ENCODE measurements around the gene COA3. TPM values are rescaled to one million over a fixed set of nuclear protein-coding genes. Genes with fewer than 3 reads are reported as not detected.

COA3 gene
- total RNA-seq, 1 donor from 2014 or later: 31.8 TPM

DNA sequence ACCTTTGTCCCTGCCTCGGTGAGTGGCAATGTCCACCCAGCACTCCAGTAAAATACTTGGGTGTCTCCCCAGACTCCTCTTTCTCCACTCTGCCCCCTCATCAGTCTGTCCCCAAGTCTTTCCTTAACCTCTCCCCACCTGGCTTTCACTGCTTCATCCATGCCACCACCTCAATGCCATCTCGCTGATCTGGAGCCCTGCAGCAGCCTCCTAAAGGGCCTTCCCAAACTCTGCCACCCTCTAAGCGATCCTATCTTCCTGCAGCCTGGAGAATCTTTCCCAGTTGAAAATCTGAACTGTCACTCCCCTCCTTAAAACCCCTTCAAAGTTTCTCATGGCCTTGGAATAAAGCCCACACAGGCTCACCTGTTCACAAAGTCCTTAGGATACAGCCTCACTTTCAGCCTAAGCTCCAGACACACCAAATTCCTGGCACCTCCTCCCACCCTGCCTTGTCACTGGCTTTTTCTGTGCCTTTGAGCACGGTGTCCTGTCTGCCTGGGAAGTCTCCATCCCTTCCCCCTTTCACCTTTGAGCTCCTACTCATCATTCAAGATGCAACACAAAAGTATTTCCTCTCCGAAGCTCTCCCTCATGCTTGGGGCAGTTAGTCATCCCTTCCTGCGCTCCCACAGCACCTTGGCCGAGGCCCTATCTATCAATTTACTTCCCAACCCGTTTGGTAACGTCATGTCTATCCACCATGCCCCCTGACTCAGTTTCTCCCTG is 15.3 kb downstream of the COA3 start:
- Histone ChIP-seq H3K79me2 (ENCODE audit: insufficient read depth, low read length) (peaks cover 47% of the 10 kb centered on the region), H3K9me3 (ENCODE audit: insufficient read depth, low read depth, low read length) (no peaks in the 10 kb centered on the region), H2AFZ (ENCODE audit: low read depth, low read length) (no peak overlapping the region), H3K4me2 (ENCODE audit: low read length) (peak overlapping the region; percentile 96), H3K4me3 (ENCODE audit: insufficient read depth, low read depth, low read length) (peak overlapping the region; percentile 85), H3K27me3 (ENCODE audit: insufficient read depth, low read length) (no peaks in the 10 kb centered on the region), H4K20me1 (ENCODE audit: insufficient read depth, low read length) (peaks cover 58% of the 10 kb centered on the region), H3K9ac (ENCODE audit: low read length) (peak overlapping the region; percentile 85), H3K4me1 (ENCODE audit: insufficient read depth, low read length) (peaks cover 43% of the 10 kb centered on the region), H3K27ac (ENCODE audit: low read depth, low read length) (peak overlapping the region; percentile 59), H3K36me3 (ENCODE audit: insufficient read depth, low read length) (peaks cover 14% of the 10 kb centered on the region)
- no peaks in the 10 kb centered on the region for H3K27me3 Mint-ChIP-seq (ENCODE audit: low read depth, unreplicated experiment)
- no peaks in the 10 kb centered on the region for H3K9me3 Mint-ChIP-seq (ENCODE audit: unreplicated experiment)
- peak; percentile 91 for DNase-seq (ENCODE audit: low read depth)
- TF ChIP-seq, protein P1, sequence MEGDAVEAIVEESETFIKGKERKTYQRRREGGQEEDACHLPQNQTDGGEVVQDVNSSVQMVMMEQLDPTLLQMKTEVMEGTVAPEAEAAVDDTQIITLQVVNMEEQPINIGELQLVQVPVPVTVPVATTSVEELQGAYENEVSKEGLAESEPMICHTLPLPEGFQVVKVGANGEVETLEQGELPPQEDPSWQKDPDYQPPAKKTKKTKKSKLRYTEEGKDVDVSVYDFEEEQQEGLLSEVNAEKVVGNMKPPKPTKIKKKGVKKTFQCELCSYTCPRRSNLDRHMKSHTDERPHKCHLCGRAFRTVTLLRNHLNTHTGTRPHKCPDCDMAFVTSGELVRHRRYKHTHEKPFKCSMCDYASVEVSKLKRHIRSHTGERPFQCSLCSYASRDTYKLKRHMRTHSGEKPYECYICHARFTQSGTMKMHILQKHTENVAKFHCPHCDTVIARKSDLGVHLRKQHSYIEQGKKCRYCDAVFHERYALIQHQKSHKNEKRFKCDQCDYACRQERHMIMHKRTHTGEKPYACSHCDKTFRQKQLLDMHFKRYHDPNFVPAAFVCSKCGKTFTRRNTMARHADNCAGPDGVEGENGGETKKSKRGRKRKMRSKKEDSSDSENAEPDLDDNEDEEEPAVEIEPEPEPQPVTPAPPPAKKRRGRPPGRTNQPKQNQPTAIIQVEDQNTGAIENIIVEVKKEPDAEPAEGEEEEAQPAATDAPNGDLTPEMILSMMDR (IDR thresholded peaks at IDR 0.05; ENCODE audit: insufficient read depth, low read depth, low read length): no peak
- no peak for TF ChIP-seq EZH2 (IDR thresholded peaks at IDR 0.05; ENCODE audit: insufficient read depth, low read length)
- H3K27ac Mint-ChIP-seq (ENCODE audit: unreplicated experiment): peak overlapping the region; percentile 56
- FAIRE-seq: peak; percentile 89
- peaks cover 16% of the 10 kb centered on the region for H3K36me3 Mint-ChIP-seq (ENCODE audit: low read depth, unreplicated experiment)
- peaks cover 26% of the 10 kb centered on the region for H3K4me1 Mint-ChIP-seq (ENCODE audit: low read depth, unreplicated experiment)
- peak overlapping the region; percentile 79 for H3K4me3 Mint-ChIP-seq (ENCODE audit: unreplicated experiment)

- Mint-ChIP-seq H3K36me3 (ENCODE audit: low read depth, unreplicated experiment) (peaks cover 12% of the 10 kb centered on the region), H3K9me3 (ENCODE audit: unreplicated experiment) (no peaks in the 10 kb centered on the region), H3K27me3 (ENCODE audit: low read depth, unreplicated experiment) (no peaks in the 10 kb centered on the region), H3K27ac (ENCODE audit: unreplicated experiment) (peak overlapping the region; percentile 56), H3K4me3 (ENCODE audit: unreplicated experiment) (peak overlapping the region; percentile 79), H3K4me1 (ENCODE audit: low read depth, unreplicated experiment) (peaks cover 25% of the 10 kb centered on the region)
- DNase-seq (ENCODE audit: low read depth) (no peak), FAIRE-seq (no peak)
- Histone ChIP-seq H3K36me3 (ENCODE audit: insufficient read depth, low read length) (peaks cover 10% of the 10 kb centered on the region), H2AFZ (ENCODE audit: low read depth, low read length) (no peak overlapping the region), H3K4me1 (ENCODE audit: insufficient read depth, low read length) (peaks cover 43% of the 10 kb centered on the region), H3K4me2 (ENCODE audit: low read length) (peak overlapping the region; percentile 96), H3K9ac (ENCODE audit: low read length) (peak overlapping the region; percentile 85), H3K9me3 (ENCODE audit: insufficient read depth, low read depth, low read length) (no peaks in the 10 kb centered on the region), H3K27ac (ENCODE audit: low read depth, low read length) (peak overlapping the region; percentile 59), H4K20me1 (ENCODE audit: insufficient read depth, low read length) (peaks cover 49% of the 10 kb centered on the region), H3K79me2 (ENCODE audit: insufficient read depth, low read length) (peaks cover 47% of the 10 kb centered on the region), H3K4me3 (ENCODE audit: insufficient read depth, low read depth, low read length) (peak overlapping the region; percentile 85), H3K27me3 (ENCODE audit: insufficient read depth, low read length) (no peaks in the 10 kb centered on the region)
- TF ChIP-seq, protein P1 (IDR thresholded peaks at IDR 0.05; ENCODE audit: insufficient read depth, low read depth, low read length): no peak
- TF ChIP-seq EZH2 (IDR thresholded peaks at IDR 0.05; ENCODE audit: insufficient read depth, low read length): no peak
Observed at GRCh38 chr17:42782166-42783061, 16.1 kb downstream of the COA3 start.

All from astrocyte (in vitro differentiated cells and primary cell).